Lower leg skin (tissue), 4 donors: ENCODE measurements around the gene KRTAP5-11. TPM values are rescaled to one million over a fixed set of nuclear protein-coding genes. Genes with fewer than 3 reads are reported as not detected.
"Not testable (repeated sequence)": the region's sequence is repeated elsewhere in the genome, so short reads cannot be mapped to it uniquely, and the experiment has no call there.

ENCODE experiments used
- DNase-seq, 2 donors: peaks; one replicate each; pipeline ENCODE4 v3.0.0-alpha.2; 2019; ENCODE audit warnings: low spot score in 2 of 2
- H3K4me3 ChIP-seq: fragments of 200-600 bp; sonication (generic); 2 replicates; pipeline ENCODE4 v1.5.1; 2017; ENCODE audit warnings: mild to moderate bottlenecking, low read depth; ENCODE audit not compliant: poor library complexity, severe bottlenecking
- CTCF ChIP-seq, 3 donors: fragments of 450-650 bp; IDR thresholded peaks; one replicate each; pipeline ENCODE4 v1.5.1; 2016; ENCODE audit warnings: antibody characterized with exemption in 3 of 3, mild to moderate bottlenecking in 3 of 3, moderate library complexity in 2 of 3
- POLR2A ChIP-seq, 2 donors: fragments of 450-650 bp; IDR thresholded peaks; one replicate each; pipeline ENCODE4 v1.6.1; 2016 to 2017; ENCODE audit warnings: antibody characterized with exemption in 2 of 2, mild to moderate bottlenecking in 1 of 2, moderate library complexity in 1 of 2
- WGBS, 2 donors: methylation state at CpG; one replicate each; pipeline ENCODE4 v1.1.5; 2018; 5-methylcytosine and 5-hydroxymethylcytosine counted together
- intact Hi-C: fragments of 100-400 bp; cut with DNase I; formaldehyde crosslinking; loops from one replicate; pipeline ENCODE4 v1.15.0; 2023; ENCODE audit warnings: low total_unique reads
- total RNA-seq, 4 donors: library from RNA; depleted of rRNA; stranded (reverse); fragments of >200 nt; gene quantifications; one replicate each; pipeline ENCODE4 v1.1.0, GENCODE V29; 2016

Gene KRTAP5-11
- total RNA-seq, 4 donors from 2014 or later = 9.5 TPM; not detected in 3

GRCh38 chr11:71544525-71545214 lies 38.0 kb downstream of the KRTAP5-11 start:
- TF ChIP-seq CTCF (IDR thresholded peaks at IDR 0.05) (no peak), POLR2A (IDR thresholded peaks at IDR 0.05) (no peak)
- WGBS, 2 donors = 85 to 86% methylated on average over 6 of the region's 6 CpGs
- no peak overlapping the region for H3K4me3 ChIP-seq
- intact Hi-C loops = no loop called here
- no peak for DNase-seq

- TF ChIP-seq POLR2A (IDR thresholded peaks at IDR 0.05) = no peak
- no peak for TF ChIP-seq CTCF (IDR thresholded peaks at IDR 0.05)
- 44 to 53% methylated on average over 8 of the region's 8 CpGs for WGBS, 2 donors
- no peak overlapping the region for H3K4me3 ChIP-seq
- DNase-seq = no peak
- intact Hi-C loops = no loop called here
These were observed 38.8 kb downstream of the KRTAP5-11 start for GRCh38 chr11:71543866-71544265.

DNA sequence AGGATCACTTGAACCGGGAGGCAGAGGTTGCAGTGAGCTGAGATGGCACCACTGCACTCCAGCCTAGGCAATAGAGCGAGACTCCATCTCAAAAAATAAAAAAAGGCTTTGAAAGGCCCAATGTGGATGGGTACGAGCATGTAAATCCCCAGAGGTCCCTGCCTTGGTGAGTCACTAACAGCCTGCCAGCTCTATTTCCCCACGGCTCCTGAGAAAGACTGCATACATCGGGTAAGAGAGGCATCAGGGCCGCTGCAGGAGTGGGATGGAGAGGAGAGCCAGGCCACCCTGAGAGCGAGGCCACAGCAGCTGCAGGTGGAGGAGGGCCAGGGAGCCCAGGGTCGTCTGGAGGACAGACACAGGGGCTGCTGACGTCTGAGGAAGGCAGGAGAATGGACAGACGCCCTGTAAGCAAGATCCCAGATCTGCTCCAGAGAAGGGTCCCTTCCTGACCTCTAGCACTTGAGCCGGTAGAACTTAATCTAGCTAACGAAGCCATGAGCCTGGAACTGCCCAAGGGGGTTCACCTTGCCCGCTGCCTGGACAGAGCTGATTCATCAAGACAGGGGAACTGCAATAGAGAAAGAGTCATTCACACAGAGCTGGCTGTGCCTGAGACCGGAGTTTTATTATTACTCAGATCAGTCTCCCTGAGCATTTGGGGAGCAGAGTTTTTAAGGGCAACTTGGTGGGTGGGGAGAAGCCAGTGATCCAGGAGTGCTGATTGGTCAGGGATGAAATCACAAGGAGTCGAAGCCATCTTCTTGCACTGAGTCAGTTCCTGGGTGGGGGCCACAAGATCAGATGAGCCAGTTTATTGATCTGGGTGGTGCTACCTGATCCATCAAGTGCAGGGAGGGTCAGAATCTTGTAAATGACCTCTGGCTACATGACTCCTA lies 39.5 kb downstream of the KRTAP5-11 start:
- DNase-seq = no peak
- no peak overlapping the region for H3K4me3 ChIP-seq
- TF ChIP-seq POLR2A (IDR thresholded peaks at IDR 0.05) = no peak
- no peak for TF ChIP-seq CTCF (IDR thresholded peaks at IDR 0.05)
- 73 to 84% methylated on average over 15 of the region's 15 CpGs for WGBS, 2 donors
- intact Hi-C loops = no loop called here

- intact Hi-C loops = no loop called here
- no peak overlapping the region for H3K4me3 ChIP-seq
- WGBS, 2 donors = 74 to 83% methylated on average over 7 of the region's 7 CpGs
- DNase-seq = no peak
- no peak for TF ChIP-seq CTCF (IDR thresholded peaks at IDR 0.05)
- no peak for TF ChIP-seq POLR2A (IDR thresholded peaks at IDR 0.05)
These were observed 40.3 kb downstream of the KRTAP5-11 start for GRCh38 chr11:71542382-71542781.

DNA sequence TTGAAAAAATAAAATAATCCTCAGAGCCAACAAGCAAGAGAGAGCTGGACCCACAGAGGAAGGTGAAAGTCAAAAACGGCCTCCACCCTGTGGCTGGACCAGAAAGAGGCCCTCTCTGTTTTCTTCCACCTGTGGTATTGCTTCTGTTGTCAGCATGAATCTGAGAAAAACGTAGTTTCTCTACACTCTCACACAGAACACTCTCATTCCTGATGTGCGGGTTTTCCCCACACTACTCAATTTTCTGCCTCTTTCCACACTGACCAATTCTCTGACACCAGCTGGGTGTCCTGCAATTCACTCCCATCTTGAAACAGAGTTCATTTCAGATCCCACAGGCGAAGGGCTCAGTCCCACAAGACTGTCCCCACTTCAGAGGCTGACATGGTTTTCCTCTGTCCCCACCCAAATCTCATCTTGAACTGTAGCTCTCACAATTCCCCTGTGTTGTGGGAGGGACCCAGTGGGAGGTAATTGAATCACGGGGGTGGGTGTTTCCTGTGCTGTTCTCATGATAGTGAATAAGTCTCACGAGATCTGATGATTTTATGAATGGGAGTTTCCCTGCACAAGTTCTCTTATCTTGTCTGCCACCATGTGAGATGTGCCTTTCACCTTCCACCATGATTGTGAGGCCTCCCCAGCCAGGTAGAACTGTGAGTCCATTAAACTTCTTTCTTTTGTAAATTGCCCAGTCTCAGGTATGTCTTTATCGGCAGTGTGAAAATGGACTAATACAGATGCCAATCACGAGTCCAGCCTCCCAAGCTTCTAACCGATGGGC lies 42.0 kb downstream of the KRTAP5-11 start:
- 88 to 90% methylated on average over 9 of the region's 9 CpGs for WGBS, 2 donors
- not testable (repeated sequence) for DNase-seq

DNA sequence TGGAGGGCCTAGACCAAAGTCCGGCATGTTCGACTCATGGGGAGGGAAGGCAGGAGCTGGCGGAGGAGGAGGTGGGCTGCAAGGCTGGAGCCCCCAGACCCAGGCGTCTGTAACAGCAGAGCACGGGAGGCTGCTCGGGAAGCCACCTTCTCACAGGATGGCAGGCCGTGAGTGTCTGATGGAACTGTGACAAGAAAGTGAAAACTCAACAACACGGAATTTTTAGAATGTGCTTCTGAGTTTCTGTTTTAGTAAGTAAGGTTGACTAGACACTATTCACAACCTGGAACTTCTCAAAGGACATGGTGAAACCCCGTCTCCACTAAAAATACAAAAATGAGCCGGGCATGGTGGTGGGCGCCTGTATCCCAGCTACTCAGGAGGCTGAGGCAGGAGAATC lies 42.7 kb downstream of the KRTAP5-11 start:
- DNase-seq, intact Hi-C loops, H3K4me3 ChIP-seq: not testable (repeated sequence)
- 92 to 97% methylated on average over 11 of the region's 11 CpGs for WGBS, 2 donors

More for the DNA sequence above, 42.0 kb downstream of the KRTAP5-11 start:
- intact Hi-C loops, H3K4me3 ChIP-seq: not testable (repeated sequence)
